K562 (cell line): ENCODE measurements around the gene LRRC3C. TPM values are rescaled to one million over a fixed set of nuclear protein-coding genes. Genes with fewer than 3 reads are reported as not detected.

Experiments
- ATAC-seq: fragments of 200-7000 bp; cut with Tn5 transposase; 3 replicates; pipeline ENCODE4 v1.9.1; 2020; ENCODE audit warnings: moderate library complexity
- BruUV-seq: library from RNA; stranded (reverse); fragments of 400-500 nt; replicated peaks from 2 replicates; lab custom pipeline; 2021; lab: Mats Ljungman, UMichigan
- CTCF ChIA-PET: fragments of 300-600 bp; formaldehyde crosslinking; extraction: SDS; loops from one replicate; lab custom pipeline; 2021; ENCODE audit warnings: low intra/inter-chr PET ratio; lab: Yijun Ruan, JAX
- POLR2A ChIA-PET: fragments of 300-600, 350-650 bp; sonication (Branson Sonifier 250); formaldehyde crosslinking; extraction: SDS; loops from one replicate; lab custom pipeline; 2021; ENCODE audit warnings: antibody characterized with exemption, inconsistent platforms; lab: Yijun Ruan, JAX
- DNase-seq, 4 experiments: peaks; one replicate each; pipeline versions ENCODE4 v3.0.0 to v3.0.0-alpha.2; 2011 to 2018; ENCODE audit warnings: low spot score in 3 of 4, mixed read lengths in 3 of 4; ENCODE audit errors: extremely low read depth in 1 of 4
- FAIRE-seq: peaks from 2 replicates; lab custom pipeline; 2011; peaks lifted over from hg19 to GRCh38; lab: Jason Lieb, UNC
- H2AFZ ChIP-seq: 2 replicates; pipeline ENCODE4 v1.6.0; 2011; ENCODE audit warnings: low read depth, low read length, control low read depth, inconsistent platforms
- H3K27ac ChIP-seq: fragments of 200-600 bp; 3 replicates; pipeline ENCODE4 v1.8.0; 2011; ENCODE audit warnings: low read depth, mild to moderate bottlenecking, control low read depth, inconsistent platforms, low read length, moderate library complexity, mixed read lengths; ENCODE audit errors: extremely low read depth
- H3K27me3 ChIP-seq, 2 experiments: fragments of 300-600 bp in 1 of 2; 2 replicates in 1 of 2; 3 replicates in 1 of 2; pipeline versions ENCODE4 v1.6.0 to v1.8.0; 2011; ENCODE audit warnings: inconsistent platforms in 2 of 2, low read length in 2 of 2, mild to moderate bottlenecking in 1 of 2, mixed read lengths in 1 of 2, moderate library complexity in 1 of 2; ENCODE audit not compliant: control insufficient read depth in 2 of 2, insufficient read depth in 2 of 2
- H3K36me3 ChIP-seq: fragments of 300-600 bp; 3 replicates; pipeline ENCODE4 v1.8.0; 2011; ENCODE audit warnings: mild to moderate bottlenecking, low read length, inconsistent platforms; ENCODE audit not compliant: control insufficient read depth, insufficient read depth
- H3K4me1 ChIP-seq, 2 experiments: fragments of 200-600 bp in 1 of 2; replicated peaks in 1 of 2; 2 replicates in 1 of 2; 3 replicates in 1 of 2; pipeline versions ENCODE4 v1.5.1 to v1.8.0; 2011; ENCODE audit warnings: inconsistent platforms in 2 of 2, low read length in 2 of 2, mild to moderate bottlenecking in 1 of 2, mixed read lengths in 1 of 2, moderate library complexity in 1 of 2; ENCODE audit not compliant: control insufficient read depth in 2 of 2, insufficient read depth in 2 of 2
- H3K4me2 ChIP-seq: 2 replicates; pipeline ENCODE4 v1.6.1; 2011; ENCODE audit warnings: low read length, control low read depth, inconsistent platforms, mixed read lengths; ENCODE audit not compliant: insufficient read depth
- H3K4me3 ChIP-seq: fragments of 200-600 bp; sonication (generic), shearing (Covaris generic); 2 replicates; pipeline ENCODE4 v1.5.1; 2016; ENCODE audit warnings: control low read depth, inconsistent platforms
- H3K79me2 ChIP-seq: fragments of 200-600 bp; 3 replicates; pipeline ENCODE4 v1.8.0; 2011; ENCODE audit warnings: low read length, inconsistent platforms; ENCODE audit not compliant: control insufficient read depth, insufficient read depth
- H3K9ac ChIP-seq, 2 experiments: 2 replicates each; pipeline versions ENCODE4 v1.6.0 to v1.6.1; 2011; ENCODE audit warnings: low read depth in 2 of 2, low read length in 2 of 2, control low read depth in 1 of 2, inconsistent platforms in 1 of 2, mild to moderate bottlenecking in 1 of 2, mixed read lengths in 1 of 2; ENCODE audit not compliant: insufficient read depth in 1 of 2
- H3K9me1 ChIP-seq: one replicate; pipeline ENCODE4 v1.6.0; 2011; ENCODE audit warnings: inconsistent platforms, mild to moderate bottlenecking, low read length, moderate library complexity; ENCODE audit not compliant: control insufficient read depth, insufficient read depth
- H3K9me3 ChIP-seq: replicated peaks from 2 replicates; pipeline ENCODE4 v1.5.1; 2011; ENCODE audit warnings: low read depth, low read length, inconsistent platforms; ENCODE audit not compliant: control insufficient read depth, insufficient read depth
- H4K20me1 ChIP-seq: replicated peaks from 2 replicates; pipeline ENCODE4 v1.6.1; 2011; ENCODE audit warnings: low read length, inconsistent platforms, mixed read lengths; ENCODE audit not compliant: control insufficient read depth, insufficient read depth
- ARHGAP35 ChIP-seq: fragments of 450-650 bp; IDR thresholded peaks from 2 replicates; pipeline ENCODE4 v1.6.1; 2018; ENCODE audit not compliant: partially characterized antibody
- CEBPB ChIP-seq: fragments of 450-650 bp; IDR thresholded peaks from 2 replicates; pipeline ENCODE4 v1.6.1; 2016; ENCODE audit warnings: missing genetic modification characterization, missing compliant biosample characterization
- ETV1 ChIP-seq: fragments of 450-650 bp; conservative IDR thresholded peaks from 2 replicates; pipeline ENCODE4 v1.6.1; 2016; ENCODE audit warnings: missing genetic modification characterization, control low read depth, low read depth, missing compliant biosample characterization
- MAFG ChIP-seq: fragments of 450-650 bp; conservative IDR thresholded peaks from 2 replicates; pipeline ENCODE4 v1.6.1; 2016; ENCODE audit warnings: missing genetic modification characterization, missing compliant biosample characterization
- NUFIP1 ChIP-seq: fragments of 450-650 bp; IDR thresholded peaks from 2 replicates; pipeline ENCODE4 v1.6.1; 2018; ENCODE audit not compliant: partially characterized antibody
- ZNF282 ChIP-seq: sonication (generic); formaldehyde crosslinking; IDR thresholded peaks from 2 replicates; pipeline ENCODE4 v1.8.1; 2023; ENCODE audit warnings: missing genetic modification reagents
- WGBS: fragments of 100-300 bp; shearing (Covaris generic); methylation state at CpG from one replicate; pipeline ENCODE4 v1.1.6; 2016; ENCODE audit warnings: low coverage, mixed read lengths; ENCODE audit not compliant: insufficient coverage; ENCODE audit errors: missing lambda C conversion rate; 5-methylcytosine and 5-hydroxymethylcytosine counted together
- in situ Hi-C: fragments of 300-500 bp; cut with MboI; formaldehyde crosslinking; loops from 4 replicates; pipeline ENCODE4 v1.15.0; 2018; ENCODE audit warnings: inconsistent platforms, mixed read lengths
- intact Hi-C: fragments of 100-400 bp; cut with micrococcal nuclease; formaldehyde crosslinking; loops from 2 replicates; pipeline ENCODE4 v1.14.2; 2022
- polyA plus RNA-seq, 8 experiments: library from polyadenylated mRNA; depleted of rRNA in 4 of 8; stranded (reverse) in 5 of 8; unstranded in 3 of 8; fragments of >200 nt; fragmentation: Nextera tagmentation in 2 of 8; fragmentation: Illumina TruSeq in 1 of 8; extraction: Ambion mirVana in 2 of 8; extraction: Trizol in 1 of 8; gene quantifications; 2 replicates each; pipeline versions ENCODE4 v1.2.1 to v1.2.3, GENCODE V29; 2011 to 2014; ENCODE audit warnings: inconsistent platforms in 1 of 8, missing spikeins in 1 of 8
- total RNA-seq, 7 experiments: library from RNA; depleted of rRNA in 6 of 7; stranded (reverse); fragments of >200 nt in 6 of 7; fragmentation: Illumina TruSeq in 2 of 7; extraction: Trizol in 2 of 7; gene quantifications; 2 replicates each; pipeline versions ENCODE4 v1.2.1 to v1.2.3, GENCODE V29; 2011 to 2021; ENCODE audit warnings: low replicate concordance in 1 of 7
- TF ChIP-seq, protein P1 (sequence below): fragments of 450-650 bp; IDR thresholded peaks from 2 replicates; pipeline ENCODE4 v1.6.1; 2017; ENCODE audit warnings: antibody characterized with exemption

LRRC3C gene
- total and polyA plus RNA-seq, 9 of the 15 experiments (the other 6 are each of a cell fraction or from before 2014, with no cell fraction given): not detected

DNA sequence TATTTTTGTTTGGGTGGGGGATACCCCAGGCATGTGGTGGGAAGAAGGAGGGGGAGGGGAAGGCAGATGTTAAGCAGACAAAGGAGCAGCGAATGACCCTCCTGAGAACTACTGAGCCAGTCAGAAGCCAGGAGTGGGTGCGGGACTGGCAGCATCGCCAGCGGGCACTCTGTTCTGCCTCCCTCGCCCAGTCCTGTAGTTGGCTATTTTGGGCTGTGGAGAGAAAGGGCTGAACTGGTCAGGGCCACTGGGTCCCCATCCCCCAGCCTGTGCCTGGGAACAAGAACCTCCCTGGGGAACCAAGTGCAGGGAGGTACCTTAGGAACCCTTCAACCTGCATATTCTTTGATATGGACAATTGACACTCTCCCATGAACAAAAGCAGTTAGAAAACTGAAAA lies 6.4 kb downstream of the LRRC3C start:
- BruUV-seq: no TSS peak
- intact Hi-C loops: no loop called here
- Histone ChIP-seq H3K79me2 (no peaks in the 10 kb centered on the region), H3K4me1 (peaks cover 20 to 21% of the 10 kb centered on the region in 2 experiments), H3K9me3 (no peaks in the 10 kb centered on the region), H3K9ac (0 out of 4 replicates have a peak overlapping the region, but pooled peaks of 1 of the 2 experiments have one; percentile 28), H3K9me1 (no peaks in the 10 kb centered on the region), H3K27ac (no peak overlapping the region), H3K36me3 (no peaks in the 10 kb centered on the region), H4K20me1 (no peaks in the 10 kb centered on the region), H3K4me3 (no peak overlapping the region), H2AFZ (no peak overlapping the region), H3K4me2 (no peak overlapping the region), H3K27me3 (no peaks in the 10 kb centered on the region)
- ChIA-PET CTCF (no interaction called here), POLR2A (no interaction called here)
- no peak for ATAC-seq
- no peak for DNase-seq
- in situ Hi-C loops: no loop called here
- WGBS: 98% methylated on average over 4 of the region's 5 CpGs
- TF ChIP-seq ETV1 (tag) (no peak), MAFG (no peak), ARHGAP35 (no peak)
- FAIRE-seq: no peak

DNA sequence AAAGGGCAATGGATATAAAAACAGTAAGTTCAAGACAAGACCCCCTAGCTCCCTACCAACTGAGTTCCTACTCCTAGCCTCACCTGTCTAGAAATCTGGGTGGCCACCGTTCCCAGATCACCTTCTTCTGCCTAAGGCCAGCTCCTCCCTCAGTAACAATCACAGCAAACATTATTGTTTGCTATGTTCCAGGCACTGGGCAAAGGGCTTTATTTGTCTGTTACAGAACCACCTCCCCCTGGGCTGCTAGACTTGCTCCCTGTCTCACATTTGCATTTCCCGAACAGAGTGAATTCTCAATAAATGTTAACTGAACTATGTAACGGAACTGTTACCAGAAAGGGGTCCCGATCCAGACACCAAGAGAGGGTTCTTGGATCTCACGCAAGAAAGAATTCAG lies 6.8 kb downstream of the LRRC3C start:
- ChIA-PET POLR2A (no interaction called here), CTCF (interaction anchor here (0.6 kb wide), 1 partner anchor 749 kb away, joined by 3 read pairs; no protein-coding TSS in a partner anchor)
- no peaks in the 10 kb centered on the region for H4K20me1 ChIP-seq
- H2AFZ ChIP-seq: no peak overlapping the region
- TF ChIP-seq ZNF282 (CRISPR knock-in tag) (no peak), NUFIP1 (no peak), CEBPB (no peak)
- TF ChIP-seq, protein P1, sequence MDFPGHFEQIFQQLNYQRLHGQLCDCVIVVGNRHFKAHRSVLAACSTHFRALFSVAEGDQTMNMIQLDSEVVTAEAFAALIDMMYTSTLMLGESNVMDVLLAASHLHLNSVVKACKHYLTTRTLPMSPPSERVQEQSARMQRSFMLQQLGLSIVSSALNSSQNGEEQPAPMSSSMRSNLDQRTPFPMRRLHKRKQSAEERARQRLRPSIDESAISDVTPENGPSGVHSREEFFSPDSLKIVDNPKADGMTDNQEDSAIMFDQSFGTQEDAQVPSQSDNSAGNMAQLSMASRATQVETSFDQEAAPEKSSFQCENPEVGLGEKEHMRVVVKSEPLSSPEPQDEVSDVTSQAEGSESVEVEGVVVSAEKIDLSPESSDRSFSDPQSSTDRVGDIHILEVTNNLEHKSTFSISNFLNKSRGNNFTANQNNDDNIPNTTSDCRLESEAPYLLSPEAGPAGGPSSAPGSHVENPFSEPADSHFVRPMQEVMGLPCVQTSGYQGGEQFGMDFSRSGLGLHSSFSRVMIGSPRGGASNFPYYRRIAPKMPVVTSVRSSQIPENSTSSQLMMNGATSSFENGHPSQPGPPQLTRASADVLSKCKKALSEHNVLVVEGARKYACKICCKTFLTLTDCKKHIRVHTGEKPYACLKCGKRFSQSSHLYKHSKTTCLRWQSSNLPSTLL: no peak
- H3K4me1 ChIP-seq: peaks cover 18 to 21% of the 10 kb centered on the region in 2 experiments
- FAIRE-seq (no peak), DNase-seq (no peak), ATAC-seq (no peak)
- no peaks in the 10 kb centered on the region for H3K9me1 ChIP-seq
- 45% methylated on average over 5 of the region's 5 CpGs for WGBS
- intact Hi-C loops (no loop called here), in situ Hi-C loops (no loop called here)
- no peak overlapping the region for H3K9ac ChIP-seq
- BruUV-seq: no TSS peak
- no peaks in the 10 kb centered on the region for H3K27me3 ChIP-seq
- H3K9me3 ChIP-seq: no peaks in the 10 kb centered on the region
- no peak overlapping the region for H3K4me3 ChIP-seq
- no peaks in the 10 kb centered on the region for H3K36me3 ChIP-seq
- H3K27ac ChIP-seq: no peak overlapping the region
- no peak overlapping the region for H3K4me2 ChIP-seq
- H3K79me2 ChIP-seq: no peaks in the 10 kb centered on the region
